GM23338 (cell line): Measurements from ENCODE around the gene DSE. TPM values are rescaled to one million over a fixed set of nuclear protein-coding genes. Genes with fewer than 3 reads are reported as not detected.

Source experiments
- ATAC-seq: fragments of 200-7000 bp; cut with Tn5 transposase; 3 replicates; pipeline ENCODE4 v1.9.1; 2020
- DNase-seq: peaks from one replicate; pipeline ENCODE4 v3.0.0-alpha.2; 2015; ENCODE audit warnings: low spot score
- H2AFZ ChIP-seq: fragments of 200-600 bp; sonication (generic); 2 replicates; pipeline ENCODE4 v1.8.0; 2016; ENCODE audit warnings: antibody characterized with exemption, mild to moderate bottlenecking, moderate library complexity
- H3F3A ChIP-seq: fragments of 200-600 bp; sonication (generic); replicated peaks from 2 replicates; pipeline ENCODE4 v1.8.0; 2017; ENCODE audit warnings: antibody characterized with exemption, mixed run types, low read depth
- H3K27ac ChIP-seq: fragments of 200-600 bp; sonication (generic); 2 replicates; pipeline ENCODE4 v1.6.1; 2016; ENCODE audit warnings: low read depth
- H3K27me3 ChIP-seq: fragments of 200-600 bp; sonication (generic); 2 replicates; pipeline ENCODE4 v1.8.0; 2016; ENCODE audit warnings: mild to moderate bottlenecking, mixed run types, moderate library complexity; ENCODE audit not compliant: insufficient read depth
- H3K36me3 ChIP-seq: fragments of 200-600 bp; sonication (generic); 2 replicates; pipeline ENCODE4 v1.8.0; 2016; ENCODE audit warnings: mild to moderate bottlenecking; ENCODE audit not compliant: insufficient read depth
- H3K4me1 ChIP-seq: fragments of 200-600 bp; sonication (generic); 2 replicates; pipeline ENCODE4 v1.8.0; 2016; ENCODE audit warnings: mild to moderate bottlenecking, moderate library complexity; ENCODE audit not compliant: insufficient read depth
- H3K4me2 ChIP-seq: fragments of 200-600 bp; sonication (generic); 2 replicates; pipeline ENCODE4 v1.7.1; 2017; ENCODE audit warnings: mixed run types
- H3K4me3 ChIP-seq: fragments of 200-600 bp; sonication (generic); 2 replicates; pipeline ENCODE4 v1.6.1; 2016; ENCODE audit warnings: mixed run types
- H3K79me2 ChIP-seq: fragments of 200-600 bp; sonication (generic); replicated peaks from 2 replicates; pipeline ENCODE4 v1.8.0; 2017; ENCODE audit warnings: mild to moderate bottlenecking; ENCODE audit not compliant: insufficient read depth
- H3K9me2 ChIP-seq: fragments of 200-600 bp; sonication (generic); 2 replicates; pipeline ENCODE4 v1.8.0; 2017; ENCODE audit not compliant: insufficient read depth
- H4K20me1 ChIP-seq: fragments of 200-600 bp; sonication (generic); replicated peaks from 2 replicates; pipeline ENCODE4 v1.8.0; 2017; ENCODE audit warnings: mild to moderate bottlenecking; ENCODE audit not compliant: insufficient read depth
- H3K27ac Mint-ChIP-seq: 2 replicates; pipeline ENCODE4 v1.8.0; 2020; ENCODE audit warnings: inconsistent platforms, mild to moderate bottlenecking, moderate library complexity, mixed read lengths
- H3K27me3 Mint-ChIP-seq: 3 replicates; pipeline ENCODE4 v1.8.0; 2022; ENCODE audit warnings: low read depth, mild to moderate bottlenecking, moderate library complexity, mixed read lengths, inconsistent platforms; ENCODE audit not compliant: insufficient read depth, poor library complexity
- H3K36me3 Mint-ChIP-seq: 3 replicates; pipeline ENCODE4 v1.8.0; 2021; ENCODE audit warnings: low read depth, mild to moderate bottlenecking, inconsistent platforms, moderate library complexity, mixed read lengths
- H3K4me1 Mint-ChIP-seq: 3 replicates; pipeline ENCODE4 v1.8.0; 2020; ENCODE audit warnings: mild to moderate bottlenecking, inconsistent platforms, mixed read lengths
- H3K4me3 Mint-ChIP-seq: 3 replicates; pipeline ENCODE4 v1.8.0; 2021; ENCODE audit warnings: moderate library complexity, mild to moderate bottlenecking, inconsistent platforms, mixed read lengths
- H3K9me3 Mint-ChIP-seq: 3 replicates; pipeline ENCODE4 v1.8.0; 2020; ENCODE audit warnings: moderate library complexity, mild to moderate bottlenecking, inconsistent platforms, mixed read lengths
- CREB1 ChIP-seq: fragments of 250-450 bp; sonication (Bioruptor Pico); IDR thresholded peaks from 2 replicates; pipeline ENCODE4 v1.5.0; 2020; ENCODE audit warnings: low read depth, mild to moderate bottlenecking, moderate library complexity
- JUNB ChIP-seq: IDR thresholded peaks from one replicate; pipeline ENCODE4 v1.6.1; 2016; ENCODE audit warnings: antibody characterized with exemption; ENCODE audit not compliant: unreplicated experiment
- POLR2AphosphoS5 ChIP-seq: IDR thresholded peaks from 2 replicates; pipeline ENCODE4 v1.6.1; 2016; ENCODE audit warnings: antibody characterized with exemption, low read depth
- STAT1 ChIP-seq: IDR thresholded peaks from one replicate; pipeline ENCODE4 v1.6.1; 2016; ENCODE audit warnings: antibody characterized with exemption; ENCODE audit not compliant: unreplicated experiment
- ZNF114 ChIP-seq: fragments of 250-450 bp; sonication (Bioruptor Pico); IDR thresholded peaks from 2 replicates; pipeline ENCODE4 v1.5.0; 2020; ENCODE audit warnings: mild to moderate bottlenecking, moderate library complexity
- polyA plus RNA-seq: library from polyadenylated mRNA; unstranded; fragments of >200 nt; fragmentation: Nextera tagmentation; extraction: Ambion mirVana; gene quantifications from 2 replicates; pipeline ENCODE4 v1.2.1, GENCODE V29; 2016
- total RNA-seq: library from RNA; depleted of rRNA; stranded (reverse); fragments of >200 nt; shearing (Covaris generic); gene quantifications from 2 replicates; pipeline ENCODE4 v1.2.3, GENCODE V29; 2014
- TF ChIP-seq, protein P1 (sequence below): IDR thresholded peaks from 2 replicates; pipeline ENCODE4 v1.6.1; 2016; ENCODE audit warnings: antibody characterized with exemption
- TF ChIP-seq, protein P2 (sequence below): IDR thresholded peaks from one replicate; pipeline ENCODE4 v1.6.1; 2018; ENCODE audit warnings: antibody characterized with exemption; ENCODE audit not compliant: unreplicated experiment
- TF ChIP-seq, protein P3 (sequence below): fragments of 250-450 bp; sonication (Bioruptor Pico); IDR thresholded peaks from 2 replicates; pipeline ENCODE4 v1.5.0; 2020; ENCODE audit warnings: mild to moderate bottlenecking, moderate library complexity

Gene DSE
- total and polyA plus RNA-seq, 2 experiments from 2014 or later, result 18.8 to 45.2 TPM

DNA sequence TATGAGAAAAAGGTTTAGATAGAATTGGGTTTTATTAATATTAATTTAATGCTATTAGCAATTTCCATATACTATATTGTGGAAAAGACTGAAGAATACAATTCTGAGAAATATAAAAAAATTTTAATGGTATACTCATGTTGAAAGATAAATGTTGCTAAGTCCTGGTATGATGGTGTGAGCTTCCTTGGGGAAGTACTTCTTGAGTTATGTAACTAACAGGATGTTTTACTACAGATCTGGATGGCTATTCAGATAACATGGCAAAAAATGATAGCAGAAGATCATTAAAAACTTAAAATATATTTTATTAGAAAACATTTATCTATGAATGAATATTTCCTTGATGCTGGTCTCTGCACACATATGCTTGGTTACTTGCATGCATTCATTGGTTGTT lies 66.9 kb downstream of the DSE start:
- TF ChIP-seq ZNF114 (CRISPR knock-in tag), result no peak
- TF ChIP-seq, protein P1, sequence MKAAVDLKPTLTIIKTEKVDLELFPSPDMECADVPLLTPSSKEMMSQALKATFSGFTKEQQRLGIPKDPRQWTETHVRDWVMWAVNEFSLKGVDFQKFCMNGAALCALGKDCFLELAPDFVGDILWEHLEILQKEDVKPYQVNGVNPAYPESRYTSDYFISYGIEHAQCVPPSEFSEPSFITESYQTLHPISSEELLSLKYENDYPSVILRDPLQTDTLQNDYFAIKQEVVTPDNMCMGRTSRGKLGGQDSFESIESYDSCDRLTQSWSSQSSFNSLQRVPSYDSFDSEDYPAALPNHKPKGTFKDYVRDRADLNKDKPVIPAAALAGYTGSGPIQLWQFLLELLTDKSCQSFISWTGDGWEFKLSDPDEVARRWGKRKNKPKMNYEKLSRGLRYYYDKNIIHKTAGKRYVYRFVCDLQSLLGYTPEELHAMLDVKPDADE, result no peak
- no peaks in the 10 kb centered on the region for H3K27me3 Mint-ChIP-seq
- no peaks in the 10 kb centered on the region for H3K9me2 ChIP-seq
- no peak overlapping the region for H3K27ac ChIP-seq
- DNase-seq, result no peak
- peaks cover 37% of the 10 kb centered on the region for H3K4me1 Mint-ChIP-seq
- no peaks in the 10 kb centered on the region for H3K36me3 ChIP-seq
- H3K4me3 ChIP-seq, result no peak overlapping the region
- H3K4me1 ChIP-seq, result peaks cover 15% of the 10 kb centered on the region
- H3K27me3 ChIP-seq, result no peaks in the 10 kb centered on the region
- H3K79me2 ChIP-seq, result no peaks in the 10 kb centered on the region
- no peak overlapping the region for H3K27ac Mint-ChIP-seq
- H3K36me3 Mint-ChIP-seq, result peaks cover 11% of the 10 kb centered on the region
- H3K4me2 ChIP-seq, result no peak overlapping the region
- no peaks in the 10 kb centered on the region for H3F3A ChIP-seq
- no peak overlapping the region for H2AFZ ChIP-seq
- ATAC-seq, result no peak
- H4K20me1 ChIP-seq, result no peaks in the 10 kb centered on the region
- H3K4me3 Mint-ChIP-seq, result no peak overlapping the region
- H3K9me3 Mint-ChIP-seq, result no peaks in the 10 kb centered on the region

DNA sequence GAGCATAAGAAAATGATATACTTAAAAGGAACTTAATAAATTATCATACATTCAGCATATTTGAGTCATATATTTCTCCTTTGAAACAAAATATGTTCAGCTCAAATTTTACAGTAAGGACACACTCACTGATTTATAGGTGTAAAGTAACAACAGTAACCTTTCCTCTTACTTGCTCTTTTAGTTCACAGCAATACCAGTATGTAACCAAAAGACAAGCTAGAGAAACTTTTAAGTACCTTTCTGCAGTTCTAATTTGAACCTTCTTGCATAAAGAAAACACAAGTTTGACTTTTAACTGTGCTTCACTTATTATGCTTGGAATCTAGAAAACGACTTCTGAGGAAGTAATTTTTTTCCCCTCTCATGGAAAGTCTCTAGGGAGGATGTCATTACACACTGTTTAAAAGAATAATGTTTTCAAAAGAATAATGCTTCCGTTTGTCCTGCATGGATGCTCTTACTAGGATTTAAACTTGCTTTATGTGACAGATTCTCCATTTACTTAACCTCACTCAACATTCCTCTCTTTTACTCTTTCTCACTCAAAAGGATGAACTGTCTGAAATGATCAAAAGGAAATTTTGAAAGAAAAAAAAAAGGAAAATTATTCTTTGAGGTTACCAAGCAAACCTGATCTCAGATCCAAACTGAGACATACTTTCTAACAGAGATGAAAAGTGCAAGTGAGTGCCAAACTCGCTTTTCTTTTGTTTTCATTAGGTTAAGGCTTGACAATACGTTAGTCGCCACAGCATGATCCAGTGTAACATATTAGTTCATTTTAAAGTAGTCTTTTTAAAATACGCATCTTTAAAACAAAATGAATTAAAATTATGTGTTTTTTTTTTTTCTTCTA lies 68.1 kb downstream of the DSE start:
- H4K20me1 ChIP-seq, result no peaks in the 10 kb centered on the region
- no peaks in the 10 kb centered on the region for H3K27me3 ChIP-seq
- no peaks in the 10 kb centered on the region for H3F3A ChIP-seq
- H3K4me3 ChIP-seq, result no peak overlapping the region
- H2AFZ ChIP-seq, result no peak overlapping the region
- Mint-ChIP-seq H3K36me3 (peaks cover 11% of the 10 kb centered on the region), H3K27ac (no peak overlapping the region; the same call in 1 of the 2 replicates), H3K27me3 (no peaks in the 10 kb centered on the region), H3K9me3 (no peaks in the 10 kb centered on the region), H3K4me3 (no peak overlapping the region), H3K4me1 (peaks cover 38% of the 10 kb centered on the region)
- ATAC-seq, result no peak
- no peaks in the 10 kb centered on the region for H3K9me2 ChIP-seq
- H3K79me2 ChIP-seq, result no peaks in the 10 kb centered on the region
- H3K4me2 ChIP-seq, result no peak overlapping the region
- H3K36me3 ChIP-seq, result no peaks in the 10 kb centered on the region
- no peak for DNase-seq
- H3K27ac ChIP-seq, result no peak overlapping the region
- H3K4me1 ChIP-seq, result peaks cover 17% of the 10 kb centered on the region
- TF ChIP-seq, protein P2, sequence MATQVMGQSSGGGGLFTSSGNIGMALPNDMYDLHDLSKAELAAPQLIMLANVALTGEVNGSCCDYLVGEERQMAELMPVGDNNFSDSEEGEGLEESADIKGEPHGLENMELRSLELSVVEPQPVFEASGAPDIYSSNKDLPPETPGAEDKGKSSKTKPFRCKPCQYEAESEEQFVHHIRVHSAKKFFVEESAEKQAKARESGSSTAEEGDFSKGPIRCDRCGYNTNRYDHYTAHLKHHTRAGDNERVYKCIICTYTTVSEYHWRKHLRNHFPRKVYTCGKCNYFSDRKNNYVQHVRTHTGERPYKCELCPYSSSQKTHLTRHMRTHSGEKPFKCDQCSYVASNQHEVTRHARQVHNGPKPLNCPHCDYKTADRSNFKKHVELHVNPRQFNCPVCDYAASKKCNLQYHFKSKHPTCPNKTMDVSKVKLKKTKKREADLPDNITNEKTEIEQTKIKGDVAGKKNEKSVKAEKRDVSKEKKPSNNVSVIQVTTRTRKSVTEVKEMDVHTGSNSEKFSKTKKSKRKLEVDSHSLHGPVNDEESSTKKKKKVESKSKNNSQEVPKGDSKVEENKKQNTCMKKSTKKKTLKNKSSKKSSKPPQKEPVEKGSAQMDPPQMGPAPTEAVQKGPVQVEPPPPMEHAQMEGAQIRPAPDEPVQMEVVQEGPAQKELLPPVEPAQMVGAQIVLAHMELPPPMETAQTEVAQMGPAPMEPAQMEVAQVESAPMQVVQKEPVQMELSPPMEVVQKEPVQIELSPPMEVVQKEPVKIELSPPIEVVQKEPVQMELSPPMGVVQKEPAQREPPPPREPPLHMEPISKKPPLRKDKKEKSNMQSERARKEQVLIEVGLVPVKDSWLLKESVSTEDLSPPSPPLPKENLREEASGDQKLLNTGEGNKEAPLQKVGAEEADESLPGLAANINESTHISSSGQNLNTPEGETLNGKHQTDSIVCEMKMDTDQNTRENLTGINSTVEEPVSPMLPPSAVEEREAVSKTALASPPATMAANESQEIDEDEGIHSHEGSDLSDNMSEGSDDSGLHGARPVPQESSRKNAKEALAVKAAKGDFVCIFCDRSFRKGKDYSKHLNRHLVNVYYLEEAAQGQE, result no peak
- TF ChIP-seq JUNB (no peak), STAT1 (no peak), CREB1 (CRISPR knock-in tag) (no peak), POLR2AphosphoS5 (no peak), ZNF114 (CRISPR knock-in tag) (no peak)
- TF ChIP-seq, protein P1, result no peak
- TF ChIP-seq, protein P3, sequence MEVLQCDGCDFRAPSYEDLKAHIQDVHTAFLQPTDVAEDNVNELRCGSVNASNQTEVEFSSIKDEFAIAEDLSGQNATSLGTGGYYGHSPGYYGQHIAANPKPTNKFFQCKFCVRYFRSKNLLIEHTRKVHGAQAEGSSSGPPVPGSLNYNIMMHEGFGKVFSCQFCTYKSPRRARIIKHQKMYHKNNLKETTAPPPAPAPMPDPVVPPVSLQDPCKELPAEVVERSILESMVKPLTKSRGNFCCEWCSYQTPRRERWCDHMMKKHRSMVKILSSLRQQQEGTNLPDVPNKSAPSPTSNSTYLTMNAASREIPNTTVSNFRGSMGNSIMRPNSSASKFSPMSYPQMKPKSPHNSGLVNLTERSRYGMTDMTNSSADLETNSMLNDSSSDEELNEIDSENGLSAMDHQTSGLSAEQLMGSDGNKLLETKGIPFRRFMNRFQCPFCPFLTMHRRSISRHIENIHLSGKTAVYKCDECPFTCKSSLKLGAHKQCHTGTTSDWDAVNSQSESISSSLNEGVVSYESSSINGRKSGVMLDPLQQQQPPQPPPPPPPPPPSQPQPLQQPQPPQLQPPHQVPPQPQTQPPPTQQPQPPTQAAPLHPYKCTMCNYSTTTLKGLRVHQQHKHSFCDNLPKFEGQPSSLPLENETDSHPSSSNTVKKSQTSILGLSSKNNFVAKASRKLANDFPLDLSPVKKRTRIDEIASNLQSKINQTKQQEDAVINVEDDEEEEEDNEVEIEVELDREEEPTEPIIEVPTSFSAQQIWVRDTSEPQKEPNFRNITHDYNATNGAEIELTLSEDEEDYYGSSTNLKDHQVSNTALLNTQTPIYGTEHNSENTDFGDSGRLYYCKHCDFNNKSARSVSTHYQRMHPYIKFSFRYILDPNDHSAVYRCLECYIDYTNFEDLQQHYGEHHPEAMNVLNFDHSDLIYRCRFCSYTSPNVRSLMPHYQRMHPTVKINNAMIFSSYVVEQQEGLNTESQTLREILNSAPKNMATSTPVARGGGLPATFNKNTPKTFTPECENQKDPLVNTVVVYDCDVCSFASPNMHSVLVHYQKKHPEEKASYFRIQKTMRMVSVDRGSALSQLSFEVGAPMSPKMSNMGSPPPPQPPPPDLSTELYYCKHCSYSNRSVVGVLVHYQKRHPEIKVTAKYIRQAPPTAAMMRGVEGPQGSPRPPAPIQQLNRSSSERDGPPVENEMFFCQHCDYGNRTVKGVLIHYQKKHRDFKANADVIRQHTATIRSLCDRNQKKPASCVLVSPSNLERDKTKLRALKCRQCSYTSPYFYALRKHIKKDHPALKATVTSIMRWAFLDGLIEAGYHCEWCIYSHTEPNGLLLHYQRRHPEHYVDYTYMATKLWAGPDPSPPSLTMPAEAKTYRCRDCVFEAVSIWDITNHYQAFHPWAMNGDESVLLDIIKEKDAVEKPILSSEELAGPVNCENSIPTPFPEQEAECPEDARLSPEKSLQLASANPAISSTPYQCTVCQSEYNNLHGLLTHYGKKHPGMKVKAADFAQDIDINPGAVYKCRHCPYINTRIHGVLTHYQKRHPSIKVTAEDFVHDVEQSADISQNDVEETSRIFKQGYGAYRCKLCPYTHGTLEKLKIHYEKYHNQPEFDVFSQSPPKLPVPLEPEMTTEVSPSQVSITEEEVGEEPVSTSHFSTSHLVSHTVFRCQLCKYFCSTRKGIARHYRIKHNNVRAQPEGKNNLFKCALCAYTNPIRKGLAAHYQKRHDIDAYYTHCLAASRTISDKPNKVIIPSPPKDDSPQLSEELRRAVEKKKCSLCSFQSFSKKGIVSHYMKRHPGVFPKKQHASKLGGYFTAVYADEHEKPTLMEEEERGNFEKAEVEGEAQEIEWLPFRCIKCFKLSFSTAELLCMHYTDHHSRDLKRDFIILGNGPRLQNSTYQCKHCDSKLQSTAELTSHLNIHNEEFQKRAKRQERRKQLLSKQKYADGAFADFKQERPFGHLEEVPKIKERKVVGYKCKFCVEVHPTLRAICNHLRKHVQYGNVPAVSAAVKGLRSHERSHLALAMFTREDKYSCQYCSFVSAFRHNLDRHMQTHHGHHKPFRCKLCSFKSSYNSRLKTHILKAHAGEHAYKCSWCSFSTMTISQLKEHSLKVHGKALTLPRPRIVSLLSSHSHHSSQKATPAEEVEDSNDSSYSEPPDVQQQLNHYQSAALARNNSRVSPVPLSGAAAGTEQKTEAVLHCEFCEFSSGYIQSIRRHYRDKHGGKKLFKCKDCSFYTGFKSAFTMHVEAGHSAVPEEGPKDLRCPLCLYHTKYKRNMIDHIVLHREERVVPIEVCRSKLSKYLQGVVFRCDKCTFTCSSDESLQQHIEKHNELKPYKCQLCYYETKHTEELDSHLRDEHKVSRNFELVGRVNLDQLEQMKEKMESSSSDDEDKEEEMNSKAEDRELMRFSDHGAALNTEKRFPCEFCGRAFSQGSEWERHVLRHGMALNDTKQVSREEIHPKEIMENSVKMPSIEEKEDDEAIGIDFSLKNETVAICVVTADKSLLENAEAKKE (CRISPR knock-in tag), result no peak
